ENCODE measurements around the gene EGFL8. TPM values are rescaled to one million over a fixed set of nuclear protein-coding genes. Genes with fewer than 3 reads are reported as not detected.

EGFL8 gene
- total and polyA plus RNA-seq, 2 of the 8 experiments (the other 6 are each of a cell fraction or from before 2014, with no cell fraction given): 5.0 to 9.2 TPM

- ChIA-PET POLR2A (ENCODE audit: partially characterized antibody) (interaction anchor here (1.0 kb wide), 1 partner anchor 12 kb away, joined by 3 read pairs; the partner anchor contains the start of gene ATF6B), CTCF (ENCODE audit: partially characterized antibody) (interaction anchor here (1.2 to 2.5 kb wide), 3 partner anchors 12 to 52 kb away, joined by 3 to 6 read pairs (median 3); no protein-coding TSS in a partner anchor)
- Histone ChIP-seq H4K91ac (replicated peaks; ENCODE audit: insufficient read length, low read length) (no peak overlapping the region), H3K27ac (ENCODE audit: low read depth, low read length) (no peak overlapping the region), H3K56ac (replicated peaks; ENCODE audit: insufficient read length, low read depth, low read length) (no peak overlapping the region), H3K9me3 (ENCODE audit: insufficient read depth in 2 of 2, low read depth in 1 of 2, low read length in 1 of 2) (no peaks in the 10 kb centered on the region), H3K27me3 (replicated peaks in 1 of 4; ENCODE audit: control insufficient read depth in 3 of 4, extremely low read depth in 1 of 4, insufficient read depth in 3 of 4, low read length in 3 of 4) (no peaks in the 10 kb centered on the region), H3K4me3 (ENCODE audit: extremely low read depth in 1 of 4, insufficient read depth in 2 of 4, low read depth in 3 of 4, low read length in 4 of 4) (no peak overlapping the region), H2BK120ac (replicated peaks; ENCODE audit: low read depth, low read length) (no peak overlapping the region), H2BK15ac (ENCODE audit: low read length) (no peak overlapping the region), H2AFZ (ENCODE audit: low read length) (no peak overlapping the region), H3K14ac (ENCODE audit: insufficient read length) (no peak overlapping the region), H3K18ac (ENCODE audit: extremely low read depth, low read length) (no peak overlapping the region), H4K8ac (ENCODE audit: extremely low read depth, insufficient read depth, low read length) (no peak overlapping the region), H3K23me2 (ENCODE audit: low read depth, low read length) (no peaks in the 10 kb centered on the region), H3K9ac (replicated peaks in 1 of 4; ENCODE audit: extremely low read depth in 1 of 4, low read depth in 3 of 4, low read length in 3 of 4) (no peak overlapping the region), H2AK5ac (ENCODE audit: low read depth, low read length) (no peak overlapping the region), H3K4me1 (replicated peaks in 1 of 4; ENCODE audit: control insufficient read depth in 3 of 4, insufficient read depth in 4 of 4, low read length in 3 of 4) (no peaks in the 10 kb centered on the region), H3K4me2 (ENCODE audit: insufficient read depth in 1 of 2, low read depth in 2 of 2, low read length in 2 of 2) (no peak overlapping the region), H3K79me1 (ENCODE audit: low read depth, low read length) (no peaks in the 10 kb centered on the region), H2BK5ac (ENCODE audit: low read depth, low read length) (no peak overlapping the region), H3K4ac (replicated peaks; ENCODE audit: insufficient read length, low read depth, low read length) (no peak overlapping the region), H3K79me2 (ENCODE audit: control insufficient read depth in 1 of 2, insufficient read depth in 2 of 2, low read length in 2 of 2) (no peaks in the 10 kb centered on the region), H3K36me3 (ENCODE audit: control insufficient read depth in 2 of 4, insufficient read depth in 4 of 4, low read length in 3 of 4) (no peaks in the 10 kb centered on the region), H4K5ac (ENCODE audit: insufficient read length, low read depth, low read length) (no peak overlapping the region), H4K20me1 (replicated peaks in 1 of 2; ENCODE audit: control insufficient read depth in 1 of 2, insufficient read depth in 2 of 2, low read length in 2 of 2) (no peaks in the 10 kb centered on the region), H2BK20ac (ENCODE audit: low read length) (no peak overlapping the region), H2BK12ac (ENCODE audit: low read depth, low read length) (no peak overlapping the region), H3K23ac (ENCODE audit: insufficient read length) (no peak overlapping the region)
- TF ChIP-seq CBX8 (IDR thresholded peaks at IDR 0.05; ENCODE audit: borderline replicate concordance, low read depth, low read length) (no peak), TBP (IDR thresholded peaks at IDR 0.05; ENCODE audit: low read depth, low read length) (no peak), POLR2AphosphoS5 (IDR thresholded peaks at IDR 0.05; ENCODE audit: low read depth, low read length) (no peak), RFX5 (IDR thresholded peaks at IDR 0.05; ENCODE audit: borderline replicate concordance, low read depth, low read length) (no peak), BRCA1 (IDR thresholded peaks at IDR 0.05; ENCODE audit: low read depth, low read length) (no peak), YY1 (IDR thresholded peaks at IDR 0.05; ENCODE audit: low read depth, low read length) (no peak), MAX (IDR thresholded peaks at IDR 0.05) (no peak), EGR1 (IDR thresholded peaks at IDR 0.05; ENCODE audit: borderline replicate concordance, low read depth, low read length) (no peak)
- FAIRE-seq: no peak
- 94% methylated on average over 5 of the region's 5 CpGs; no CpG with 5 or more reads in 1 of the 2 experiments for WGBS, 2 experiments (ENCODE audit: extremely low coverage in 1 of 2, insufficient coverage in 1 of 2, insufficient read length in 1 of 2, insufficient replicate concordance in 2 of 2, low coverage in 1 of 2, low lambda C conversion rate in 2 of 2, missing lambda C conversion rate in 1 of 2)
- no peak for DNase-seq (ENCODE audit: low read depth in 1 of 2, low spot score in 2 of 2)
These were observed 23.9 kb upstream of the EGFL8 start for GRCh38 chr6:32140420-32141046.

All from H1 (cell line).